DND-41 (cell line): ENCODE data around the gene MAP6.

Experiments
- CTCF ChIP-seq: IDR thresholded peaks from 2 replicates; pipeline ENCODE4 v1.5.1; 2012; ENCODE audit warnings: borderline replicate concordance, low read length, moderate library complexity, mild to moderate bottlenecking; ENCODE audit not compliant: poor library complexity, severe bottlenecking; ENCODE audit errors: extremely low read depth
- EZH2 ChIP-seq: IDR thresholded peaks from 3 replicates; pipeline ENCODE4 v1.6.1; 2012; ENCODE audit warnings: borderline replicate concordance, low read depth, mild to moderate bottlenecking, moderate library complexity, low read length, inconsistent platforms; ENCODE audit not compliant: severe bottlenecking

GRCh38 chr11:75593286-75593915, 75.4 kb downstream of the MAP6 start:
- TF ChIP-seq CTCF, result no peak
- TF ChIP-seq EZH2, result no peak
